NB4 (cell line): ENCODE results near the gene KDM5B.
A peak's percentile ranks its signal among the peaks of the same experiment; 100 is the strongest.

Experiments
- DNase-seq: peaks from one replicate; pipeline ENCODE4 v3.0.0; 2010; ENCODE audit warnings: low read depth
- H3K4me3 ChIP-seq: one replicate; pipeline ENCODE4 v1.5.1; 2011; ENCODE audit warnings: mild to moderate bottlenecking, low read depth, low read length, moderate library complexity
- CTCF ChIP-seq: IDR thresholded peaks from one replicate; pipeline ENCODE4 v1.5.1; 2012; ENCODE audit warnings: low read depth, low read length
- MYC ChIP-seq: IDR thresholded peaks from 2 replicates; pipeline ENCODE4 v1.6.1; 2011; ENCODE audit warnings: low read depth, low read length
- POLR2A ChIP-seq: IDR thresholded peaks from 2 replicates; pipeline ENCODE4 v1.6.1; 2011; ENCODE audit warnings: mild to moderate bottlenecking; ENCODE audit not compliant: insufficient read length; ENCODE audit errors: extremely low read depth
- TF ChIP-seq, protein P1 (sequence below): IDR thresholded peaks from 2 replicates; pipeline ENCODE4 v1.6.1; 2011; ENCODE audit warnings: low read depth, low read length

Gene KDM5B

GRCh38 chr1:202807926-202808757, at the start of gene KDM5B:
Gene KDM5B (minus strand): TSS chr1:202808421. CDS start chr1:202808305, 116 bp downstream.
- peak; percentile 84 for DNase-seq

DNA sequence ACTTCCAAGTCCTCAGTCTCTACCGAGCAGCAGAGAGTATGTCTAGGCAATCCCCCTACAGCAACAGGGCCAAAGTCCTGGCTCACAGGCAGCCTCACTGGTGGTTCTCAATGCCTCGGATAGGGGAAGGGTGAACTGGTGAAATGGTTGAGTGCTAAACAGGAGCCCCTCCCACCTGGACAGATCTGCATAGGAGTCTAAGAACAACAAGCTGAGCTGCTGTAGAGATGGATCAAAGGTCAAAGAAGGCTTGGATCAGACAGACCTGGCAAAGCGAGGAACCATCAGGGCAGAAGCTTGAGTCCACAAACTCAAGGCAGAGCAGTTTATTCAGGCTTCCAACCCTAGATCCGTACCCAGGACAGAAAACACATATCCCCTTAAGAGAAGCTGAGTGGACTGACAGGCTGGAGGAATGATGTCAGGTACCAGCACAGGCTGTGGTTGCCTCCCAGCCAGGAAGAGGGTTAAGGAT, 49.0 kb upstream of the KDM5B start:
- no peak overlapping the region for H3K4me3 ChIP-seq
- DNase-seq: no peak
- no peak for TF ChIP-seq POLR2A
- TF ChIP-seq MYC: no peak
- no peak for TF ChIP-seq CTCF
- TF ChIP-seq, protein P1, sequence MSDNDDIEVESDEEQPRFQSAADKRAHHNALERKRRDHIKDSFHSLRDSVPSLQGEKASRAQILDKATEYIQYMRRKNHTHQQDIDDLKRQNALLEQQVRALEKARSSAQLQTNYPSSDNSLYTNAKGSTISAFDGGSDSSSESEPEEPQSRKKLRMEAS: no peak

More at GRCh38 chr1:202807926-202808757, at the start of gene KDM5B:
- peak within 1 kb of the TSS; percentile 83 for H3K4me3 ChIP-seq
- TF ChIP-seq POLR2A (peak; percentile 79), MYC (peak; percentile 67), CTCF (no peak)
- TF ChIP-seq, protein P1: peak; percentile 71

- no peak overlapping the region for H3K4me3 ChIP-seq
- DNase-seq: no peak
- TF ChIP-seq POLR2A (no peak), MYC (no peak), CTCF (no peak)
- TF ChIP-seq, protein P1: no peak
Measured at GRCh38 chr1:202856014-202856413, 47.8 kb upstream of the KDM5B start.

DNA sequence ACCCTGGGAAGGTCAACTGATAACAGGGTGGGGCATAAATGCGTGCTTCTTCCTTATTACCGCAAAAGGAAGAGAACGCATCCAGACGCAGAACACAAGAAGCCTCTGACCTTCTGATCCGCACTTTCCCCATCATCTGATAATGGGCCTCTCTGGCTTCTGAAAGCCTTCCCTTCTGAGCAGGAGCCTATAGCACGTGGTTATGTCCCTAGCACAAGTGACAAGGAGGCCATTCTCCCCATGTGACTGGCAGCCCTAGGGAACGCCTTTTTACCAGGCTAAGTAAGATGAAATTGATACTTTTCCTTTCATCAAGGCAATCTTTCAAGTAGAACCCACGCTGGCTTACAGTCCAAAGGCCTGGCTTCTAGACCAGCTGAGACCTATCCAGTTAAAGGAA, 46.6 kb upstream of the KDM5B start:
- TF ChIP-seq MYC (no peak), POLR2A (no peak), CTCF (no peak)
- TF ChIP-seq, protein P1: no peak
- H3K4me3 ChIP-seq: no peak overlapping the region
- no peak for DNase-seq

DNA sequence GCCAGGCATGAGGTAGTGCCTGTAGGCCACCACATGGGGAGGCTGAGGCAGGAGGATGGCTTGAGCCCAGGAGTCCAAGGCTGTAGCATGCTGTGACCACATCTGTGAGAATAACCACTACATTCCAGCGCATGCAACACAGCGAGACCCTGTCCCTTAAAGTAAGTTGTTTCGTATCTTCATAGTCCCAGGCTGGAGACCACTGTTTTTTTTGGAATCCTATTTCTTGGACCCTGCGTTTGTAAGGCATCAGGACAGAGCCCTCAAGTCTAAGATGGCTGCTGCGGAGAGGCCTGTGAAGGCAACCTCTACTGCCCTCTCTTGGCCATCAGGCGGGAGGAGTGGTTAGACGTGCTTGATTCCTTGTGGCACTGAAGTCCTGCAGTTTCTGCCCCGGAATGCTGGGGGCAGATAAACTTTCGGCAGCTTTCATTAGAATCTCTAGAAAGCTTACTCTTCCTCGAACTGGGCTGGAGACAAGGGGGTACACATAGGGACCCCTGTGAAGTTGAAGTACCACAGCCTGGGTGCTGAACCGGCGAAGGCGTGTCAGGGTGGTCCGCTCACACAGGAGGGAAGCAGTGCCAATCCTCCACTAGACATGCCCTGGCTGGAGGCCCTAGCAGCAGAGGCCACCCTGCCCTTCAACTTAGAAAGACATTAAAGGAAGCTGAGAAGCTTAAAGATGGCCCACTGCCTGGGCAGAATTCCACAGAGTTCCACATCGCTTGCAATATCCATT, 44.1 kb upstream of the KDM5B start:
- H3K4me3 ChIP-seq: no peak overlapping the region
- TF ChIP-seq, protein P1: no peak
- TF ChIP-seq CTCF: peak; percentile 71
- TF ChIP-seq MYC: no peak
- no peak for TF ChIP-seq POLR2A
- DNase-seq: peak; percentile 80
